Naive B cell (primary cell): Measurements from ENCODE around the gene SPPL3. TPM values are rescaled to one million over a fixed set of nuclear protein-coding genes. Genes with fewer than 3 reads are reported as not detected.
"Not testable (repeated sequence)": the region's sequence is repeated elsewhere in the genome, so short reads cannot be mapped to it uniquely, and the experiment has no call there.

Experiments used
- ATAC-seq, 2 donors: fragments of 150-1000 bp; cut with Tn5 transposase; 2 replicates each; pipeline ENCODE4 v1.10.0; 2021; ENCODE audit warnings: low read depth in 2 of 2, mild to moderate bottlenecking in 2 of 2, moderate library complexity in 2 of 2
- DNase-seq: peaks from one replicate; pipeline ENCODE4 v3.0.0; 2022
- H3K27ac Mint-ChIP-seq, 6 donors: one replicate each; pipeline ENCODE4 v1.8.0; 2020 to 2022; ENCODE audit warnings: mild to moderate bottlenecking in 6 of 6, mixed read lengths in 6 of 6, moderate library complexity in 5 of 6, inconsistent platforms in 2 of 6
- H3K27me3 Mint-ChIP-seq, 3 donors: one replicate each; pipeline ENCODE4 v1.8.0; 2021 to 2022; ENCODE audit warnings: mixed read lengths in 3 of 3, mild to moderate bottlenecking in 1 of 3
- H3K36me3 Mint-ChIP-seq, 2 donors: one replicate each; pipeline ENCODE4 v1.8.0; 2020 to 2022; ENCODE audit warnings: mixed read lengths in 2 of 2, inconsistent platforms in 1 of 2, mild to moderate bottlenecking in 1 of 2
- H3K4me1 Mint-ChIP-seq, 3 donors: one replicate each; pipeline ENCODE4 v1.8.0; 2020 to 2022; ENCODE audit warnings: mixed read lengths in 3 of 3, inconsistent platforms in 1 of 3, mild to moderate bottlenecking in 1 of 3, moderate library complexity in 1 of 3
- H3K4me3 Mint-ChIP-seq, 8 donors: one replicate each; pipeline ENCODE4 v1.8.0; 2020 to 2022; ENCODE audit warnings: mild to moderate bottlenecking in 8 of 8, mixed read lengths in 8 of 8, moderate library complexity in 8 of 8, inconsistent platforms in 2 of 8
- H3K9me3 Mint-ChIP-seq, 7 donors: one replicate each; pipeline ENCODE4 v1.8.0; 2020 to 2022; ENCODE audit warnings: mixed read lengths in 7 of 7, mild to moderate bottlenecking in 5 of 7, inconsistent platforms in 2 of 7, moderate library complexity in 1 of 7
- polyA plus RNA-seq, 6 donors: library from polyadenylated mRNA; unstranded; fragments of 300-500 nt; fragmentation: Illumina TruSeq; gene quantifications; one replicate each; pipeline ENCODE4 v1.2.3, GENCODE V29; 2021; ENCODE audit warnings: low read depth in 6 of 6

SPPL3 gene
- polyA plus RNA-seq, 6 donors from 2014 or later: 17.5 to 47.5 (median 30.1) TPM

- Mint-ChIP-seq H3K4me1 (peaks cover 16 to 27% (median 24%) of the 10 kb centered on the region in 3 donors), H3K36me3 (peaks cover 6 to 13% of the 10 kb centered on the region in 2 donors), H3K9me3 (no peaks in the 10 kb centered on the region), H3K27me3 (no peaks in the 10 kb centered on the region), H3K4me3 (no peak overlapping the region), H3K27ac (peak overlapping the region in 2 of 6 donors; percentile 8 to 78)
- no peak for ATAC-seq
- no peak for DNase-seq
Measured at GRCh38 chr12:120810021-120810420, 94.1 kb downstream of the SPPL3 start.

GRCh38 chr12:120804428-120804827 lies 99.7 kb downstream of the SPPL3 start:
- Mint-ChIP-seq H3K36me3 (peaks cover 0 to 14% of the 10 kb centered on the region in 2 donors), H3K9me3 (no peaks in the 10 kb centered on the region), H3K4me3 (no peak overlapping the region), H3K27ac (no peak overlapping the region), H3K4me1 (peaks cover 25 to 29% (median 27%) of the 10 kb centered on the region in 3 donors), H3K27me3 (no peaks in the 10 kb centered on the region)
- no peak for DNase-seq
- no peak for ATAC-seq

DNA sequence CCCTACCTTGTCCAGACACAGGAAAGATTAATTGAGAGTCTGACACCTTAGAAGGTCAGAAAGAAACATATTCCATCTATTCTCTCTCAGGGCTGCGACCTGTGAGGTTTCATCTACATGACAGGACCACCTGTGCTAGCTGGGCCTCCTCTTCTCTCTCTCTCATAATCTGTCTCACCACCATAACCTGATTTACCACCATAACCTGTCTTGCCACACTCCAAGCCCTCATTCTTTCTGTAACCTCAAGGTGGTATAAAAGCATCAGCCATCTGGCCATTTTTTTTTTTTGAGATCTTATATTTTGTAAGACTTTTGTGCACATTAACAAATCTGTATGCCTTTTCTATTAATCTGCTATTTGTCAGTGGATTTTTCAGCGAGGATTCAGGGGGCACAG lies 103.0 kb downstream of the SPPL3 start:
- peaks cover 43 to 48% (median 43%) of the 10 kb centered on the region in 3 donors for H3K4me1 Mint-ChIP-seq
- H3K4me3 Mint-ChIP-seq: no peak overlapping the region
- peaks cover 8 to 18% of the 10 kb centered on the region in 2 donors for H3K36me3 Mint-ChIP-seq
- peak overlapping the region in 2 of 6 donors; percentile 16 to 52 for H3K27ac Mint-ChIP-seq
- DNase-seq (no peak), ATAC-seq (no peak)
- H3K9me3 Mint-ChIP-seq: peaks cover 0 to 19% (median 8%) of the 10 kb centered on the region in 7 donors
- H3K27me3 Mint-ChIP-seq: no peaks in the 10 kb centered on the region

DNA sequence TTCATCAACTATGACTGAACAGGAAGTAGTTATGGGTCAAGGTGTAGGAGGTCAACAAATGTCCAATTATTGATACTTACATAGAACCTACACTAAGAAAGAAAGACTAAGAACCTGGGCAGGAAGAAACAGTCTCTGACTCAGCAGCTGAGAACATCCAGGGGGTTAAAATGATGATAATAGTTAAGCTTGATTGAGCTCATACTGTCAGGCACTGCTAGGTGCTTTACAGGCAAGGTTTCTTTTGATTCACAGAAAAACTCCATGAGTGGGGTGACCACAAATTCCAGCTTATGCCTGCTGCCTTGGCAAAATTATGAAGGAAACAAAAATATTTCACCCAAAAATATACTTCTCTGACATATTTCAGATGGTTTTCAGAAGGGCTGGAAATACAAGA lies 103.5 kb downstream of the SPPL3 start:
- ATAC-seq: no peak
- peaks cover 43 to 48% (median 43%) of the 10 kb centered on the region in 3 donors for H3K4me1 Mint-ChIP-seq

GRCh38 chr12:120799243-120800045 lies 104.7 kb downstream of the SPPL3 start:
- Mint-ChIP-seq H3K27ac (peak overlapping the region in 3 of 6 donors; percentile 8 to 31 (median 22)), H3K4me3 (peak overlapping the region in 2 of 8 donors; percentile 22 to 32), H3K4me1 (peaks cover 40 to 53% (median 43%) of the 10 kb centered on the region in 3 donors)

More for the DNA sequence above, 103.5 kb downstream of the SPPL3 start:
- Mint-ChIP-seq H3K36me3 (peaks cover 11 to 20% of the 10 kb centered on the region in 2 donors), H3K9me3 (peaks cover 0 to 24% (median 12%) of the 10 kb centered on the region in 7 donors), H3K27me3 (no peaks in the 10 kb centered on the region), H3K4me3 (no peak overlapping the region), H3K27ac (peak overlapping the region in 2 of 6 donors; percentile 32 to 52)
- no peak for DNase-seq

GRCh38 chr12:120798696-120799095 lies 105.5 kb downstream of the SPPL3 start:
- DNase-seq (no peak), ATAC-seq (peak; percentile 40 to 53)
- peaks cover 38 to 47% (median 40%) of the 10 kb centered on the region in 3 donors for H3K4me1 Mint-ChIP-seq
- H3K36me3 Mint-ChIP-seq: peaks cover 20 to 21% of the 10 kb centered on the region in 2 donors
- peak overlapping the region in 4 of 8 donors; percentile 0 to 54 (median 18) for H3K4me3 Mint-ChIP-seq
- peak overlapping the region in 4 of 6 donors; percentile 8 to 36 (median 20) for H3K27ac Mint-ChIP-seq
- peaks cover 0 to 37% (median 16%) of the 10 kb centered on the region in 7 donors for H3K9me3 Mint-ChIP-seq
- H3K27me3 Mint-ChIP-seq: no peaks in the 10 kb centered on the region

More at GRCh38 chr12:120799243-120800045, 104.7 kb downstream of the SPPL3 start:
- ATAC-seq (no peak), DNase-seq (no peak)
- H3K27me3 Mint-ChIP-seq: no peaks in the 10 kb centered on the region
- H3K36me3 Mint-ChIP-seq: peaks cover 20 to 27% of the 10 kb centered on the region in 2 donors
- peaks cover 0 to 35% (median 16%) of the 10 kb centered on the region in 7 donors for H3K9me3 Mint-ChIP-seq

- H3K9me3 Mint-ChIP-seq: peaks cover 0 to 37% (median 16%) of the 10 kb centered on the region in 7 donors
- peaks cover 34 to 49% (median 47%) of the 10 kb centered on the region in 3 donors for H3K4me1 Mint-ChIP-seq
- H3K36me3 Mint-ChIP-seq: peaks cover 20 to 21% of the 10 kb centered on the region in 2 donors
- ATAC-seq (peak in 1 of 2 donors; percentile 41), DNase-seq (no peak)
- H3K4me3 Mint-ChIP-seq: peak overlapping the region in 4 of 8 donors; percentile 0 to 59 (median 18)
- H3K27me3 Mint-ChIP-seq: no peaks in the 10 kb centered on the region
- H3K27ac Mint-ChIP-seq: peak overlapping the region in 4 of 6 donors; percentile 6 to 59 (median 29)
Measured at GRCh38 chr12:120797677-120798642, 106.2 kb downstream of the SPPL3 start.

- Mint-ChIP-seq H3K36me3 (peaks cover 20 to 21% of the 10 kb centered on the region in 2 donors), H3K27ac (peak overlapping the region in 1 of 6 donors; percentile 21), H3K4me3 (peak overlapping the region in 1 of 8 donors; percentile 47), H3K27me3 (no peaks in the 10 kb centered on the region), H3K9me3 (peaks cover 0 to 37% (median 16%) of the 10 kb centered on the region in 7 donors), H3K4me1 (peaks cover 29 to 49% (median 49%) of the 10 kb centered on the region in 3 donors)
- no peak for DNase-seq
- no peak for ATAC-seq
Measured at GRCh38 chr12:120795441-120796178, 108.5 kb downstream of the SPPL3 start.

- no peak for ATAC-seq
- Mint-ChIP-seq H3K4me1 (peaks cover 18 to 36% (median 34%) of the 10 kb centered on the region in 3 donors), H3K36me3 (peaks cover 26 to 27% of the 10 kb centered on the region in 2 donors), H3K27me3 (no peaks in the 10 kb centered on the region), H3K4me3 (peak overlapping the region in 1 of 8 donors; percentile 51), H3K9me3 (peaks cover 0 to 37% (median 16%) of the 10 kb centered on the region in 7 donors), H3K27ac (peak overlapping the region in 3 of 6 donors; percentile 26 to 82 (median 27))
- DNase-seq: no peak
Measured at GRCh38 chr12:120793357-120793756, 110.8 kb downstream of the SPPL3 start.

DNA sequence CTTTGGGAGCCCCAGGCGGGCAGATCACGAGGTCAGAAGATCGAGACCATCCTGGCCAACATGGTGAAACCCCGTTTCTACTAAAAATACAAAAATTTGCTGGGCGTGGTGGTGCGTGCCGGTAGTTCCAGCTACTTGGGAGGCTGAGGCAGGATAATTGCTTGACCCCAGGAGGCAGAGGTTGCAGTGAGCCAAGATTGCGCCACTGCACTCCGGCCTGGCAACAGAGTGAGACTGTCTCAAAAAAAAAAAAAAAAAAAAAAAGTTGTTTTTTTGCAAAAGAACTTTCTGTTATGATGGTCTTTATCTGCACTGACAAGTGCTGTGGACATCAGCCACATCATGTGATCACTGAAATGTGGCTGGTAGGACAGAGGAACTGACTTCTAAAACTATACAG lies 111.7 kb downstream of the SPPL3 start:
- H3K27me3 Mint-ChIP-seq, ATAC-seq, H3K4me3 Mint-ChIP-seq, DNase-seq: not testable (repeated sequence)
- H3K4me1 Mint-ChIP-seq: peaks cover 16 to 32% (median 26%) of the 10 kb centered on the region in 3 donors
- peaks cover 25 to 27% of the 10 kb centered on the region in 2 donors for H3K36me3 Mint-ChIP-seq
- H3K27ac Mint-ChIP-seq: peak overlapping the region in 4 of 6 donors; percentile 47 to 94 (median 84)
- H3K9me3 Mint-ChIP-seq: peaks cover 0 to 36% (median 16%) of the 10 kb centered on the region in 7 donors

GRCh38 chr12:120791669-120792176 lies 112.4 kb downstream of the SPPL3 start:
- no peak for DNase-seq
- Mint-ChIP-seq H3K9me3 (peaks cover 0 to 31% (median 13%) of the 10 kb centered on the region in 7 donors), H3K4me3 (no peak overlapping the region), H3K27me3 (no peaks in the 10 kb centered on the region), H3K27ac (peak overlapping the region in 4 of 6 donors; percentile 3 to 94 (median 66)), H3K36me3 (peaks cover 19 to 21% of the 10 kb centered on the region in 2 donors), H3K4me1 (peaks cover 17 to 34% (median 26%) of the 10 kb centered on the region in 3 donors)
- ATAC-seq: no peak

- no peaks in the 10 kb centered on the region for H3K27me3 Mint-ChIP-seq
- H3K9me3 Mint-ChIP-seq: peaks cover 0 to 15% (median 1%) of the 10 kb centered on the region in 7 donors
- H3K4me1 Mint-ChIP-seq: peaks cover 17 to 34% (median 26%) of the 10 kb centered on the region in 3 donors
- H3K4me3 Mint-ChIP-seq: no peak overlapping the region
- DNase-seq (no peak), ATAC-seq (no peak)
- H3K27ac Mint-ChIP-seq: no peak overlapping the region
- peaks cover 11 to 13% of the 10 kb centered on the region in 2 donors for H3K36me3 Mint-ChIP-seq
Measured at GRCh38 chr12:120790114-120790513, 114.0 kb downstream of the SPPL3 start.
